ENCODE data around the gene TLE4.

The TLE4 gene

GRCh38 chr9:79580055-79580454 lies 8.3 kb downstream of the TLE4 start:
- no peak for TF ChIP-seq POLR2AphosphoS5 (IDR thresholded peaks at IDR 0.05; ENCODE audit: low read depth)
- TF ChIP-seq SPI1 (IDR thresholded peaks at IDR 0.05; ENCODE audit: borderline replicate concordance, low read depth): no peak
- no peak for TF ChIP-seq CTCF (IDR thresholded peaks at IDR 0.05; ENCODE audit: insufficient read depth, low read length)
- TF ChIP-seq, protein P1, sequence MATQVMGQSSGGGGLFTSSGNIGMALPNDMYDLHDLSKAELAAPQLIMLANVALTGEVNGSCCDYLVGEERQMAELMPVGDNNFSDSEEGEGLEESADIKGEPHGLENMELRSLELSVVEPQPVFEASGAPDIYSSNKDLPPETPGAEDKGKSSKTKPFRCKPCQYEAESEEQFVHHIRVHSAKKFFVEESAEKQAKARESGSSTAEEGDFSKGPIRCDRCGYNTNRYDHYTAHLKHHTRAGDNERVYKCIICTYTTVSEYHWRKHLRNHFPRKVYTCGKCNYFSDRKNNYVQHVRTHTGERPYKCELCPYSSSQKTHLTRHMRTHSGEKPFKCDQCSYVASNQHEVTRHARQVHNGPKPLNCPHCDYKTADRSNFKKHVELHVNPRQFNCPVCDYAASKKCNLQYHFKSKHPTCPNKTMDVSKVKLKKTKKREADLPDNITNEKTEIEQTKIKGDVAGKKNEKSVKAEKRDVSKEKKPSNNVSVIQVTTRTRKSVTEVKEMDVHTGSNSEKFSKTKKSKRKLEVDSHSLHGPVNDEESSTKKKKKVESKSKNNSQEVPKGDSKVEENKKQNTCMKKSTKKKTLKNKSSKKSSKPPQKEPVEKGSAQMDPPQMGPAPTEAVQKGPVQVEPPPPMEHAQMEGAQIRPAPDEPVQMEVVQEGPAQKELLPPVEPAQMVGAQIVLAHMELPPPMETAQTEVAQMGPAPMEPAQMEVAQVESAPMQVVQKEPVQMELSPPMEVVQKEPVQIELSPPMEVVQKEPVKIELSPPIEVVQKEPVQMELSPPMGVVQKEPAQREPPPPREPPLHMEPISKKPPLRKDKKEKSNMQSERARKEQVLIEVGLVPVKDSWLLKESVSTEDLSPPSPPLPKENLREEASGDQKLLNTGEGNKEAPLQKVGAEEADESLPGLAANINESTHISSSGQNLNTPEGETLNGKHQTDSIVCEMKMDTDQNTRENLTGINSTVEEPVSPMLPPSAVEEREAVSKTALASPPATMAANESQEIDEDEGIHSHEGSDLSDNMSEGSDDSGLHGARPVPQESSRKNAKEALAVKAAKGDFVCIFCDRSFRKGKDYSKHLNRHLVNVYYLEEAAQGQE (IDR thresholded peaks at IDR 0.05; ENCODE audit: insufficient replicate concordance, low read depth): no peak
- no peak for TF ChIP-seq GABPA (IDR thresholded peaks at IDR 0.05; ENCODE audit: low read depth)

GRCh38 chr9:79581388-79581787 lies 9.6 kb downstream of the TLE4 start:
- Histone ChIP-seq H3K27ac (replicated peaks) (peak overlapping the region; percentile 35), H3K27me3 (ENCODE audit: insufficient read depth, poor library complexity, severe bottlenecking) (no peaks in the 10 kb centered on the region), H3K4me3 (replicated peaks; ENCODE audit: insufficient read depth, low read length) (no peak overlapping the region)
- peak; percentile 28; the same call in 1 of the 2 replicates for TF ChIP-seq SPI1 (IDR thresholded peaks at IDR 0.05; ENCODE audit: borderline replicate concordance, low read depth)
- no peak for TF ChIP-seq POLR2AphosphoS5 (IDR thresholded peaks at IDR 0.05; ENCODE audit: low read depth)
- no peak for DNase-seq (ENCODE audit: low read depth in 1 of 2, low spot score in 1 of 2)

More at GRCh38 chr9:79580055-79580454, 8.3 kb downstream of the TLE4 start:
- no peak for DNase-seq (ENCODE audit: low read depth in 1 of 2, low spot score in 1 of 2)
- H3K27ac ChIP-seq (replicated peaks): no peak overlapping the region
- no peaks in the 10 kb centered on the region for H3K27me3 ChIP-seq (ENCODE audit: insufficient read depth, poor library complexity, severe bottlenecking)
- H3K4me3 ChIP-seq (replicated peaks; ENCODE audit: insufficient read depth, low read length): no peak overlapping the region

GRCh38 chr9:79581794-79582193 lies 10.0 kb downstream of the TLE4 start:
- Histone ChIP-seq H3K27ac (replicated peaks) (peak overlapping the region; percentile 35), H3K27me3 (ENCODE audit: insufficient read depth, poor library complexity, severe bottlenecking) (no peaks in the 10 kb centered on the region), H3K4me3 (replicated peaks; ENCODE audit: insufficient read depth, low read length) (no peak overlapping the region)
- TF ChIP-seq CTCF (IDR thresholded peaks at IDR 0.05; ENCODE audit: insufficient read depth, low read length) (no peak), GABPA (IDR thresholded peaks at IDR 0.05; ENCODE audit: low read depth) (no peak), SPI1 (IDR thresholded peaks at IDR 0.05; ENCODE audit: borderline replicate concordance, low read depth) (no peak), POLR2AphosphoS5 (IDR thresholded peaks at IDR 0.05; ENCODE audit: low read depth) (no peak)
- TF ChIP-seq, protein P1 (IDR thresholded peaks at IDR 0.05; ENCODE audit: insufficient replicate concordance, low read depth): no peak
- peak in 1 of 2 experiments; percentile 27 for DNase-seq (ENCODE audit: low read depth in 1 of 2, low spot score in 1 of 2)

- peak overlapping the region; percentile 88 for H3K27ac ChIP-seq (replicated peaks)
- no peak overlapping the region for H3K4me3 ChIP-seq (replicated peaks; ENCODE audit: insufficient read depth, low read length)
- DNase-seq (ENCODE audit: low read depth in 1 of 2, low spot score in 1 of 2): peak in 1 of 2 experiments; percentile 95
- TF ChIP-seq SPI1 (IDR thresholded peaks at IDR 0.05; ENCODE audit: borderline replicate concordance, low read depth) (peak; percentile 78), POLR2AphosphoS5 (IDR thresholded peaks at IDR 0.05; ENCODE audit: low read depth) (peak; percentile 46), CTCF (IDR thresholded peaks at IDR 0.05; ENCODE audit: insufficient read depth, low read length) (no peak)
- TF ChIP-seq, protein P1 (IDR thresholded peaks at IDR 0.05; ENCODE audit: insufficient replicate concordance, low read depth): peak; percentile 17
- H3K27me3 ChIP-seq (ENCODE audit: insufficient read depth, poor library complexity, severe bottlenecking): no peaks in the 10 kb centered on the region
These were observed 12.3 kb downstream of the TLE4 start for GRCh38 chr9:79583952-79584654.

Measured in HL-60 (cell line).